ENCODE results near the gene CPE.

DNA sequence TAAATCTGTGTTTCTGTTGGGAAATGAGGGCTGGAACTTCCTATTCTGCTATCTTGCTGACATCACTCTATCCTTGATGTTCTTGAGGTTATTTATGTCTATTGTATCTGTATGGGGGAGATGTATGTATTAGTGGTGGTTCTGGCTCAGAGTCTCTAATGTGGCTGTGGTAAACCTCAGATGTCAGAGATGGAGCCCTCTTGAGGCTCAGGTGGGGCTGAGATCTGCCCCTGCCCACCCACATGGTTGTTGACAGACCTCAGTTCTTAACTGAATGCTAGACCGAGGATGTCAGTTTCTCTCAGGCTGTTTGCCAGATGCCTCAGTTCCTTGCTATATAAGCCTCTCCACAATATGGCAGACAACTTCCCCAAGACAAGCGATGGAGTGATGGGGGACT lies 3.3 kb upstream of the CPE start:
- TF ChIP-seq CTCF (IDR thresholded peaks at IDR 0.05; ENCODE audit: insufficient read depth, low read length) (no peak), POLR2AphosphoS5 (IDR thresholded peaks at IDR 0.05; ENCODE audit: low read depth) (no peak), SPI1 (IDR thresholded peaks at IDR 0.05; ENCODE audit: borderline replicate concordance, low read depth) (no peak)
- TF ChIP-seq, protein P1, sequence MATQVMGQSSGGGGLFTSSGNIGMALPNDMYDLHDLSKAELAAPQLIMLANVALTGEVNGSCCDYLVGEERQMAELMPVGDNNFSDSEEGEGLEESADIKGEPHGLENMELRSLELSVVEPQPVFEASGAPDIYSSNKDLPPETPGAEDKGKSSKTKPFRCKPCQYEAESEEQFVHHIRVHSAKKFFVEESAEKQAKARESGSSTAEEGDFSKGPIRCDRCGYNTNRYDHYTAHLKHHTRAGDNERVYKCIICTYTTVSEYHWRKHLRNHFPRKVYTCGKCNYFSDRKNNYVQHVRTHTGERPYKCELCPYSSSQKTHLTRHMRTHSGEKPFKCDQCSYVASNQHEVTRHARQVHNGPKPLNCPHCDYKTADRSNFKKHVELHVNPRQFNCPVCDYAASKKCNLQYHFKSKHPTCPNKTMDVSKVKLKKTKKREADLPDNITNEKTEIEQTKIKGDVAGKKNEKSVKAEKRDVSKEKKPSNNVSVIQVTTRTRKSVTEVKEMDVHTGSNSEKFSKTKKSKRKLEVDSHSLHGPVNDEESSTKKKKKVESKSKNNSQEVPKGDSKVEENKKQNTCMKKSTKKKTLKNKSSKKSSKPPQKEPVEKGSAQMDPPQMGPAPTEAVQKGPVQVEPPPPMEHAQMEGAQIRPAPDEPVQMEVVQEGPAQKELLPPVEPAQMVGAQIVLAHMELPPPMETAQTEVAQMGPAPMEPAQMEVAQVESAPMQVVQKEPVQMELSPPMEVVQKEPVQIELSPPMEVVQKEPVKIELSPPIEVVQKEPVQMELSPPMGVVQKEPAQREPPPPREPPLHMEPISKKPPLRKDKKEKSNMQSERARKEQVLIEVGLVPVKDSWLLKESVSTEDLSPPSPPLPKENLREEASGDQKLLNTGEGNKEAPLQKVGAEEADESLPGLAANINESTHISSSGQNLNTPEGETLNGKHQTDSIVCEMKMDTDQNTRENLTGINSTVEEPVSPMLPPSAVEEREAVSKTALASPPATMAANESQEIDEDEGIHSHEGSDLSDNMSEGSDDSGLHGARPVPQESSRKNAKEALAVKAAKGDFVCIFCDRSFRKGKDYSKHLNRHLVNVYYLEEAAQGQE (IDR thresholded peaks at IDR 0.05; ENCODE audit: insufficient replicate concordance, low read depth), result no peak

All from HL-60 (cell line).